ENCODE data around the gene DDX27.
"Not testable (repeated sequence)": the region's sequence is repeated elsewhere in the genome, so short reads cannot be mapped to it uniquely, and the experiment has no call there.

Gene DDX27

GRCh38 chr20:49215232-49215631, 4.0 kb upstream of the DDX27 start:
- no peak overlapping the region for H3K27ac Mint-ChIP-seq
- peaks cover 7% of the 10 kb centered on the region for H3K9me3 Mint-ChIP-seq
- no peak overlapping the region for H3K4me3 Mint-ChIP-seq
- no peaks in the 10 kb centered on the region for H3K27me3 Mint-ChIP-seq (ENCODE audit: low read depth)
- H3K36me3 Mint-ChIP-seq (ENCODE audit: low read depth) = no peaks in the 10 kb centered on the region
- TF ChIP-seq, protein P1, sequence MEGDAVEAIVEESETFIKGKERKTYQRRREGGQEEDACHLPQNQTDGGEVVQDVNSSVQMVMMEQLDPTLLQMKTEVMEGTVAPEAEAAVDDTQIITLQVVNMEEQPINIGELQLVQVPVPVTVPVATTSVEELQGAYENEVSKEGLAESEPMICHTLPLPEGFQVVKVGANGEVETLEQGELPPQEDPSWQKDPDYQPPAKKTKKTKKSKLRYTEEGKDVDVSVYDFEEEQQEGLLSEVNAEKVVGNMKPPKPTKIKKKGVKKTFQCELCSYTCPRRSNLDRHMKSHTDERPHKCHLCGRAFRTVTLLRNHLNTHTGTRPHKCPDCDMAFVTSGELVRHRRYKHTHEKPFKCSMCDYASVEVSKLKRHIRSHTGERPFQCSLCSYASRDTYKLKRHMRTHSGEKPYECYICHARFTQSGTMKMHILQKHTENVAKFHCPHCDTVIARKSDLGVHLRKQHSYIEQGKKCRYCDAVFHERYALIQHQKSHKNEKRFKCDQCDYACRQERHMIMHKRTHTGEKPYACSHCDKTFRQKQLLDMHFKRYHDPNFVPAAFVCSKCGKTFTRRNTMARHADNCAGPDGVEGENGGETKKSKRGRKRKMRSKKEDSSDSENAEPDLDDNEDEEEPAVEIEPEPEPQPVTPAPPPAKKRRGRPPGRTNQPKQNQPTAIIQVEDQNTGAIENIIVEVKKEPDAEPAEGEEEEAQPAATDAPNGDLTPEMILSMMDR (IDR thresholded peaks at IDR 0.05; ENCODE audit: unreplicated experiment in 3 of 3) = no peak
- H3K4me1 Mint-ChIP-seq = peaks cover 15% of the 10 kb centered on the region

DNA sequence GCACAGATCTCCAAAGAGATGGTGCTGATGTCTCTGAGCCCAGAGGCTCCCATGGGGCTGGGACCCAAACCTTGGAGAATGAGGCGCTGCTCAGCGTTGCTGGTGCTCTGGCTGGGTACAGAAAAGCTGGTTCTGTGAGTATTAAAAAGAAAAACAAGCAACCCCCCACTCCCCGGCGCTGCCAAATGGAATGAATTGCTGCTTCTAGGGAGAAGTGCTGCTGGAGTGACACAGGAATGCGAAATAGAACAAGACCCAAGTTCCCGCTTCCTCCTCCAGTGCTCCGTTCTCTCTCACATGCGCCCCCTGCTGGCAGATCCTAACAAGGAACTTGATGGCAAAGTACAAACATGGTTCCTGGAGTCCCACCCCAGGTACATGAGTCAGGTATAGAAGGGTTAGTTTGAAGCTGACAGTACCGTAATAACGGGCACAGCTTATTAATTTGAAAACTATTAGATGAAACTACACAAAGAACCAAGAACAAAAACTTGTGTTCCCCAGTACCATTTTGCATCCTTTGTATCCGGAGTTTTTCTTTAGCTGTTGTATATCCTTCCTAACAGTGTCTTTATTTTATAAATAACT, 2.1 kb upstream of the DDX27 start:
- TF ChIP-seq, protein P1 (IDR thresholded peaks at IDR 0.05; ENCODE audit: unreplicated experiment in 3 of 3) = peak; percentile 76 to 86 (median 85)
- Mint-ChIP-seq H3K27ac (peak overlapping the region; percentile 83 to 92 (median 92)), H3K4me1 (peaks cover 22% of the 10 kb centered on the region), H3K36me3 (ENCODE audit: low read depth) (peaks cover 5% of the 10 kb centered on the region), H3K4me3 (peak overlapping the region; percentile 26 to 79 (median 78)), H3K9me3 (no peaks in the 10 kb centered on the region), H3K27me3 (ENCODE audit: low read depth) (no peaks in the 10 kb centered on the region)

- H3K27me3 Mint-ChIP-seq (ENCODE audit: low read depth); H3K9me3 Mint-ChIP-seq: not testable (repeated sequence)
- Mint-ChIP-seq H3K4me1 (peaks cover 22% of the 10 kb centered on the region), H3K4me3 (peak overlapping the region; percentile 89 to 98 (median 94)), H3K36me3 (ENCODE audit: low read depth) (peaks cover 12% of the 10 kb centered on the region), H3K27ac (peak overlapping the region; percentile 84 to 97 (median 93))
Observed at GRCh38 chr20:49218739-49219090, 501 bp upstream of the DDX27 start.

DNA sequence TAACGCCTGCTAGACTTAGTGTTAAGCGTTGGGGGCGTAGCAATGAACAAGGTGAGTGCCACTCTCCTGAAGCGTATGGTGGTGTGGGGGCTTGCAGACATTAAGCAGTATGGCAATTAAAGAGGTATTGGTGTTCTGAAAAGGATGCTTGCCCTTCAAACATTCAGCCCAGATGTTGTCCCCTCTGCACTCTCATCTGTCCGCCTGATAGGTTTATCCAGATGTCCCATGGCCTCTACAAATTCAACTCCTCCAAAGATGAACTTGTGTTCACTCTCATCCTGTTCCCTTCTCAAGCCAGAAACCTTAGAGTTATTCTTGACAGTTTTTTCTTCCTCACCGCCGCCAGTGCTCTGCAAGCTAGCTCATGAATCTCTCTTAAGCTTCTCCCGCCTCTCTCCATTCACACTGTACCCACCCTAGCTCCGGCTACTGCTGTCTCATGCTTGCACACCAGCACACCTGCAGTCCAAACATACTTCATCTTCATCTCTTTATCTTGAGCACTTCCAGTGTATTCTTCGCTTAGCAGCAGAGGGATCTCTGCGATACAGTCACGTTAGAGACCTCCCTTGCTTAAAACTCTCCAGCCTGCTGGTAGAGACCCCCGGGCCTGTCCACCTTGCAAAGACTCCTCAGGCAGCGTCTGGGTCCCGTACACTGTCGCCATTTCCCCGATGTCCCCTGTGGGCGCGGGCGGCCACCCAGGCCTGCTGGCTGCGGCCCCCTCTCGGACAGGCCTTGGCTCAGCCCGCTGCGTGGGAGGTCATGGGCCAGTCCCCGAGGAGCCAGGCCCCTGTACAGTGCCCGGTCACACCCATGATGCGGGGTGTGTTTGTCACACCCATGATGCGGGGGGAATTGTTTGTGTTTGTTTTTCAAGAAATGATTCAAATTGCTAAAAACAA, 962 bp downstream of the DDX27 start:
- H3K27ac Mint-ChIP-seq = peak overlapping the region; percentile 84 to 97 (median 93)
- peaks cover 24% of the 10 kb centered on the region for H3K36me3 Mint-ChIP-seq (ENCODE audit: low read depth)
- H3K4me1 Mint-ChIP-seq = peaks cover 22% of the 10 kb centered on the region
- H3K9me3 Mint-ChIP-seq = no peaks in the 10 kb centered on the region
- H3K4me3 Mint-ChIP-seq = peak overlapping the region; percentile 89 to 98 (median 94)
- no peaks in the 10 kb centered on the region for H3K27me3 Mint-ChIP-seq (ENCODE audit: low read depth)
- TF ChIP-seq, protein P1 (IDR thresholded peaks at IDR 0.05; ENCODE audit: unreplicated experiment in 3 of 3) = no peak

GRCh38 chr20:49225896-49226295, 6.7 kb downstream of the DDX27 start:
- Mint-ChIP-seq H3K27me3 (ENCODE audit: low read depth) (no peaks in the 10 kb centered on the region), H3K36me3 (ENCODE audit: low read depth) (peaks cover 67% of the 10 kb centered on the region), H3K4me3 (no peak overlapping the region), H3K9me3 (no peaks in the 10 kb centered on the region), H3K27ac (no peak overlapping the region), H3K4me1 (peaks cover 21% of the 10 kb centered on the region)
- TF ChIP-seq, protein P1 (IDR thresholded peaks at IDR 0.05; ENCODE audit: unreplicated experiment in 3 of 3) = no peak

DNA sequence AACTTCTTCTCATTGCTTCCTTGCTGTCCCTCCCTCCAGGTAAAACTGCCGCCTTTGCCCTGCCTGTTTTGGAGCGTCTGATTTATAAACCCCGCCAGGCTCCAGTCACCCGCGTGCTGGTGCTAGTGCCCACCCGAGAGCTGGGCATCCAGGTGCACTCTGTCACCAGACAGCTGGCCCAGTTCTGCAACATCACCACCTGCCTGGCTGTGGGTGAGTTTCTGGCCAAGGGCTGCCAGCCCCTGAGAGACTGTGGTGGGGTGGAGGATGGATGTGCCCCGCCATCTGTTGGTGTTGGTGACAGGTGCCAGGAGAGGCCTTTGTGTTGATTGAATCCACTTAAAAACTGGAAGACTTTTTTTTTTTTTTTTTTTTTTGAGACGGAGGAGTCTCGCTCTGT, 9.5 kb downstream of the DDX27 start:
- H3K4me3 Mint-ChIP-seq = peak overlapping the region in 1 of 3 experiments; percentile 24
- H3K27me3 Mint-ChIP-seq (ENCODE audit: low read depth) = no peaks in the 10 kb centered on the region
- no peaks in the 10 kb centered on the region for H3K9me3 Mint-ChIP-seq
- H3K36me3 Mint-ChIP-seq (ENCODE audit: low read depth) = peaks cover 72% of the 10 kb centered on the region
- peak overlapping the region in 1 of 3 experiments; percentile 64 for H3K27ac Mint-ChIP-seq
- peaks cover 28% of the 10 kb centered on the region for H3K4me1 Mint-ChIP-seq
- TF ChIP-seq, protein P1 (IDR thresholded peaks at IDR 0.05; ENCODE audit: unreplicated experiment in 3 of 3) = no peak

Data from nephron (organoid).